Astrocyte (in vitro differentiated cells and primary cell): ENCODE results near the gene PLCL1. TPM values are rescaled to one million over a fixed set of nuclear protein-coding genes. Genes with fewer than 3 reads are reported as not detected.

Source experiments
- DNase-seq: peaks from one replicate; pipeline ENCODE4 v3.0.0-alpha.2; 2010; ENCODE audit warnings: low read depth
- FAIRE-seq: peaks from 2 replicates; lab custom pipeline; 2011; peaks lifted over from hg19 to GRCh38; lab: Jason Lieb, UNC
- H2AFZ ChIP-seq: 2 replicates; pipeline ENCODE4 v1.6.0; 2012; ENCODE audit warnings: low read depth, low read length, inconsistent platforms
- H3K27ac ChIP-seq: 2 replicates; pipeline ENCODE4 v1.5.1; 2011; ENCODE audit warnings: low read depth, low read length, inconsistent platforms
- H3K27me3 ChIP-seq: 2 replicates; pipeline ENCODE4 v1.6.0; 2011; ENCODE audit warnings: low read length, inconsistent platforms; ENCODE audit not compliant: insufficient read depth
- H3K36me3 ChIP-seq: 2 replicates; pipeline ENCODE4 v1.5.1; 2011; ENCODE audit warnings: low read length, inconsistent platforms; ENCODE audit not compliant: insufficient read depth
- H3K4me1 ChIP-seq: 2 replicates; pipeline ENCODE4 v1.5.1; 2011; ENCODE audit warnings: low read length, inconsistent platforms; ENCODE audit not compliant: insufficient read depth
- H3K4me2 ChIP-seq: 2 replicates; pipeline ENCODE4 v1.6.0; 2012; ENCODE audit warnings: low read length, inconsistent platforms
- H3K4me3 ChIP-seq: 2 replicates; pipeline ENCODE4 v1.5.1; 2011; ENCODE audit warnings: low read depth, mild to moderate bottlenecking, low read length, inconsistent platforms; ENCODE audit not compliant: insufficient read depth
- H3K79me2 ChIP-seq: 2 replicates; pipeline ENCODE4 v1.6.0; 2012; ENCODE audit warnings: mild to moderate bottlenecking, low read length, inconsistent platforms; ENCODE audit not compliant: insufficient read depth
- H3K9ac ChIP-seq: 2 replicates; pipeline ENCODE4 v1.6.0; 2012; ENCODE audit warnings: mild to moderate bottlenecking, low read length, inconsistent platforms
- H3K9me3 ChIP-seq: 2 replicates; pipeline ENCODE4 v1.5.1; 2012; ENCODE audit warnings: low read depth, mild to moderate bottlenecking, low read length, inconsistent platforms; ENCODE audit not compliant: insufficient read depth
- H4K20me1 ChIP-seq: 2 replicates; pipeline ENCODE4 v1.6.0; 2012; ENCODE audit warnings: low read length, inconsistent platforms; ENCODE audit not compliant: insufficient read depth
- H3K27ac Mint-ChIP-seq: one replicate; pipeline ENCODE4 v1.8.0; 2021; ENCODE audit warnings: mild to moderate bottlenecking, mixed read lengths; ENCODE audit not compliant: unreplicated experiment
- H3K27me3 Mint-ChIP-seq: one replicate; pipeline ENCODE4 v1.8.0; 2021; ENCODE audit warnings: low read depth, mixed read lengths; ENCODE audit not compliant: unreplicated experiment
- H3K36me3 Mint-ChIP-seq: one replicate; pipeline ENCODE4 v1.8.0; 2021; ENCODE audit warnings: low read depth, mixed read lengths; ENCODE audit not compliant: unreplicated experiment
- H3K4me1 Mint-ChIP-seq: one replicate; pipeline ENCODE4 v1.8.0; 2021; ENCODE audit warnings: low read depth, mixed read lengths; ENCODE audit not compliant: unreplicated experiment
- H3K4me3 Mint-ChIP-seq: one replicate; pipeline ENCODE4 v1.8.0; 2021; ENCODE audit warnings: mild to moderate bottlenecking, moderate library complexity, mixed read lengths; ENCODE audit not compliant: unreplicated experiment
- H3K9me3 Mint-ChIP-seq: one replicate; pipeline ENCODE4 v1.8.0; 2021; ENCODE audit warnings: mild to moderate bottlenecking, mixed read lengths; ENCODE audit not compliant: unreplicated experiment
- EZH2 ChIP-seq: IDR thresholded peaks from 2 replicates; pipeline ENCODE4 v1.6.1; 2012; ENCODE audit warnings: mild to moderate bottlenecking, low read length, inconsistent platforms; ENCODE audit not compliant: insufficient read depth
- total RNA-seq: library from RNA; stranded (reverse); gene quantifications from 2 replicates; pipeline ENCODE4 v1.2.1, GENCODE V29; 2021
- TF ChIP-seq, protein P1 (sequence below): IDR thresholded peaks from 2 replicates; pipeline ENCODE4 v1.5.1; 2011; ENCODE audit warnings: low read depth, mild to moderate bottlenecking, inconsistent platforms, low read length, moderate library complexity; ENCODE audit not compliant: insufficient read depth

The PLCL1 gene
- total RNA-seq, 1 donor from 2014 or later = 0.84 TPM

DNA sequence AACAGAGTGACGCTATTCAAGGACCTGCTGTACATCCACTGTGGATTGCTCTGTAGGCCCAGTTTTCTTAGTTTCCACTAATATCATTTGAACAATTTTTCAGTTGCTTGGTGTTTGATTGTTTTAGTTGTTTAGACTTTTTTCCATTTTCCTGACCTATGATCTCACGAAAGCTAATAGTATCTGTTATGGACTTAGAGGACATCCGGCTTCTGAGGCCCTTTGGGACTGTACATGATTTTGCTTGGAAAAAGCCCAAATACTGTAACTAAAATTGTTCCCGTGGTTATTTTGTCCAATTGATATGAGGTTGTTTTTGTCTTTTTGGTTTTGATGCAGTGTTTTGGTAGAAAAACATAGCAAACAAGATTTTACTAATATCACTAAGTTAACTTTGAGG is 174.6 kb downstream of the PLCL1 start:
- H3K4me1 Mint-ChIP-seq = no peaks in the 10 kb centered on the region
- peaks cover 5% of the 10 kb centered on the region for H3K9me3 Mint-ChIP-seq

DNA sequence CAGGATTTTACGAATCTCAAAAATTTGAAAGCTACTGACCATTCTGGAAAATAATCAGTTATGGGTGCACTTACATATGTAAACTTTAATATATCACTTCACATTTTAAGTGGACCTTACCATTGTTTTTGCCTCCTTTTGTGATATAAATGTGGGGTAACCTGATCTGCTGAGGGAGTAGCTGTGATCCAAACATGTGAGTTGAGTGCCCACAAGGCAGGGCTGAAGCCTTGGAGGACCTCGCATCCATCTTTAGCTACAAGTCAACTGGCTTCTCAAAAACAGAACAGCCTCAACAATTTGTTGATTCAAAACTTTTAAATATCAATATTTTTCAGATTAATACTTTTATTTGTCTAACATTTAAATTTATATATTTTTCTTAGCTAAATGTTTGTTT is 178.2 kb downstream of the PLCL1 start:
- TF ChIP-seq, protein P1, sequence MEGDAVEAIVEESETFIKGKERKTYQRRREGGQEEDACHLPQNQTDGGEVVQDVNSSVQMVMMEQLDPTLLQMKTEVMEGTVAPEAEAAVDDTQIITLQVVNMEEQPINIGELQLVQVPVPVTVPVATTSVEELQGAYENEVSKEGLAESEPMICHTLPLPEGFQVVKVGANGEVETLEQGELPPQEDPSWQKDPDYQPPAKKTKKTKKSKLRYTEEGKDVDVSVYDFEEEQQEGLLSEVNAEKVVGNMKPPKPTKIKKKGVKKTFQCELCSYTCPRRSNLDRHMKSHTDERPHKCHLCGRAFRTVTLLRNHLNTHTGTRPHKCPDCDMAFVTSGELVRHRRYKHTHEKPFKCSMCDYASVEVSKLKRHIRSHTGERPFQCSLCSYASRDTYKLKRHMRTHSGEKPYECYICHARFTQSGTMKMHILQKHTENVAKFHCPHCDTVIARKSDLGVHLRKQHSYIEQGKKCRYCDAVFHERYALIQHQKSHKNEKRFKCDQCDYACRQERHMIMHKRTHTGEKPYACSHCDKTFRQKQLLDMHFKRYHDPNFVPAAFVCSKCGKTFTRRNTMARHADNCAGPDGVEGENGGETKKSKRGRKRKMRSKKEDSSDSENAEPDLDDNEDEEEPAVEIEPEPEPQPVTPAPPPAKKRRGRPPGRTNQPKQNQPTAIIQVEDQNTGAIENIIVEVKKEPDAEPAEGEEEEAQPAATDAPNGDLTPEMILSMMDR = no peak
- no peak for TF ChIP-seq EZH2
- no peaks in the 10 kb centered on the region for H3K4me1 Mint-ChIP-seq
- Histone ChIP-seq H3K4me2 (no peak overlapping the region), H3K4me3 (no peak overlapping the region), H4K20me1 (no peaks in the 10 kb centered on the region), H2AFZ (no peak overlapping the region), H3K9me3 (no peaks in the 10 kb centered on the region), H3K27me3 (no peaks in the 10 kb centered on the region), H3K27ac (no peak overlapping the region), H3K36me3 (no peaks in the 10 kb centered on the region), H3K9ac (no peak overlapping the region), H3K79me2 (no peaks in the 10 kb centered on the region), H3K4me1 (no peaks in the 10 kb centered on the region)
- no peaks in the 10 kb centered on the region for H3K36me3 Mint-ChIP-seq
- H3K9me3 Mint-ChIP-seq = peaks cover 5% of the 10 kb centered on the region
- no peak for DNase-seq
- H3K27me3 Mint-ChIP-seq = peaks cover 4% of the 10 kb centered on the region
- H3K4me3 Mint-ChIP-seq = no peak overlapping the region
- no peak for FAIRE-seq
- H3K27ac Mint-ChIP-seq = no peak overlapping the region

More for the DNA sequence above, 174.6 kb downstream of the PLCL1 start:
- no peak overlapping the region for H3K4me2 ChIP-seq
- no peaks in the 10 kb centered on the region for H3K36me3 ChIP-seq
- H3K27ac ChIP-seq = no peak overlapping the region
- H3K36me3 Mint-ChIP-seq = no peaks in the 10 kb centered on the region
- no peaks in the 10 kb centered on the region for H3K27me3 ChIP-seq
- H2AFZ ChIP-seq = no peak overlapping the region
- DNase-seq (no peak), FAIRE-seq (no peak)
- no peak overlapping the region for H3K4me3 Mint-ChIP-seq
- H3K4me3 ChIP-seq = no peak overlapping the region
- no peaks in the 10 kb centered on the region for H3K9me3 ChIP-seq
- H3K27ac Mint-ChIP-seq = no peak overlapping the region
- H4K20me1 ChIP-seq = no peaks in the 10 kb centered on the region
- no peaks in the 10 kb centered on the region for H3K79me2 ChIP-seq
- H3K4me1 ChIP-seq = no peaks in the 10 kb centered on the region
- TF ChIP-seq, protein P1 = no peak
- TF ChIP-seq EZH2 = no peak
- peaks cover 4% of the 10 kb centered on the region for H3K27me3 Mint-ChIP-seq
- H3K9ac ChIP-seq = no peak overlapping the region

DNA sequence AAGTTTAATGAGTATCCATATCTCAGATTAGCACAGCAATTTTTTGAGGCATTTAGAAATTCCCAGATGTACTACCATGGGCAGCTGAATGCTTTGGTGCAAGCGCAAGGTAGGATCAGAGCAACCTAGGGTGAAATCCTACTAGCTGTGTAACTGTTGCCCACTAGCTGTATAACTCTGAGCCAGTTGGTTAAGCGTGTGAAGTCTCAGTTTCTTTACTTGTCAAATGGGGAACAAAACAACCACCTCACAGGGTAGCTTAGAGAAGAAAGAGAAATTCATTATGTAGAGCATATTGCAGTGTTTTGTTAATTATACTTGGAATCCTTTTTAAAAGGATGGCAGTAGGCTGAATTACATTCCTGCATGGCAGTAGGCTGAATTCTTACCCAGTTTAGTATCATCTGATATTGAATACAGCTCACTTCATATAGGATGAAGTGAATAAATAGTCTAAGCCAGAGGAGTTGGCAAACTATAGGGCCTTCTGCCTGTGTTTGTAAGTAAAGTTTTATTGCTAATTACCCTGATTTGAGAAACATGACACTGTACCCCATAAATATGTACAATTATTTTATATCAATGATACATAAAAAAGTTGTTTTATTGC is 180.7 kb downstream of the PLCL1 start:
- Histone ChIP-seq H4K20me1 (no peaks in the 10 kb centered on the region), H2AFZ (no peak overlapping the region), H3K4me3 (no peak overlapping the region), H3K4me2 (no peak overlapping the region), H3K9me3 (no peaks in the 10 kb centered on the region), H3K9ac (no peak overlapping the region), H3K4me1 (no peaks in the 10 kb centered on the region), H3K79me2 (no peaks in the 10 kb centered on the region), H3K36me3 (no peaks in the 10 kb centered on the region), H3K27ac (no peak overlapping the region), H3K27me3 (no peaks in the 10 kb centered on the region)
- TF ChIP-seq EZH2 = no peak
- TF ChIP-seq, protein P1 = no peak
- H3K27me3 Mint-ChIP-seq = no peaks in the 10 kb centered on the region
- no peaks in the 10 kb centered on the region for H3K4me1 Mint-ChIP-seq
- no peaks in the 10 kb centered on the region for H3K9me3 Mint-ChIP-seq
- no peak overlapping the region for H3K4me3 Mint-ChIP-seq
- DNase-seq (no peak), FAIRE-seq (no peak)
- H3K36me3 Mint-ChIP-seq = no peaks in the 10 kb centered on the region
- H3K27ac Mint-ChIP-seq = no peak overlapping the region
